HTERT RPE-1 (cell line): ENCODE data around the gene PCGF1.
"Not testable (repeated sequence)": the region's sequence is repeated elsewhere in the genome, so short reads cannot be mapped to it uniquely, and the experiment has no call there.

Source experiments
- in situ Hi-C: fragments of 300-500 bp; cut with MboI; formaldehyde crosslinking; loops from 4 replicates; pipeline ENCODE4 v1.14.3; 2020; ENCODE audit warnings: low sequenced_read_pairs

Gene PCGF1

DNA sequence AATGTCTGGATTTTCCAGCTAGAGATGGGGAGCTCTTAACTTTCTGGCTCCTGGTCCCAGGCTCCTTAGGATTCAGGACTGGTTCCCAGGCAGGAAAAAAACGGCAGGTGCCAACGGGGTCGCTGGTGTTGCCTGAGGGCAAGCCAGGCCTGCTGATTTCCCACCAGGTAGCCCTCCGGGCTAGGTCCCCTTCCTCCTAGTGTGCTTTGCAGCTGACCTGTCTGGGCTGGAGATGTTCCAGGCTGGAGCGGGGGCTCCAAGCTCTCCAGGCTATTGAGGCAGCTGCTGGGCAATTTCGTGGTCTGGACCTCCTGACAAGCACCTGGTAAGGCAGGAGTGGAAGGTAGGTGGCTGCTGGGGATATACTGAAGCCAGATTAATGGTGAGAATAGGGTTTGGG is 33.0 kb downstream of the PCGF1 start:
- in situ Hi-C loops = no loop called here

DNA sequence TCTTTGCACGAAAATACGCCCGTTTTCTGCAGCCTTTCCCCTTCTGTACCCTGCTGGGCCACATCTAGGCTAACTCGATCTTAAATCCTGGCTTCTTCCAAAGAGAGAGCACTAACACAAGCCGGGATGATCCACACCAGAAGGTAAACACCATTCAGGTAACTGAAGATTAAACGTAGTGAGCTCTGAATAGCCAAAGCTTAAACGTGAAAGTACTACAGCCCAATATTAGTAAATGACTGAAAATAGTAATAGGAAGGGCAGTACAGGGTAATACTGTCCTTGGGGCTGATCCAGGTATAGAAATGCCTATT is 34.6 kb downstream of the PCGF1 start:
- in situ Hi-C loops = no loop called here

DNA sequence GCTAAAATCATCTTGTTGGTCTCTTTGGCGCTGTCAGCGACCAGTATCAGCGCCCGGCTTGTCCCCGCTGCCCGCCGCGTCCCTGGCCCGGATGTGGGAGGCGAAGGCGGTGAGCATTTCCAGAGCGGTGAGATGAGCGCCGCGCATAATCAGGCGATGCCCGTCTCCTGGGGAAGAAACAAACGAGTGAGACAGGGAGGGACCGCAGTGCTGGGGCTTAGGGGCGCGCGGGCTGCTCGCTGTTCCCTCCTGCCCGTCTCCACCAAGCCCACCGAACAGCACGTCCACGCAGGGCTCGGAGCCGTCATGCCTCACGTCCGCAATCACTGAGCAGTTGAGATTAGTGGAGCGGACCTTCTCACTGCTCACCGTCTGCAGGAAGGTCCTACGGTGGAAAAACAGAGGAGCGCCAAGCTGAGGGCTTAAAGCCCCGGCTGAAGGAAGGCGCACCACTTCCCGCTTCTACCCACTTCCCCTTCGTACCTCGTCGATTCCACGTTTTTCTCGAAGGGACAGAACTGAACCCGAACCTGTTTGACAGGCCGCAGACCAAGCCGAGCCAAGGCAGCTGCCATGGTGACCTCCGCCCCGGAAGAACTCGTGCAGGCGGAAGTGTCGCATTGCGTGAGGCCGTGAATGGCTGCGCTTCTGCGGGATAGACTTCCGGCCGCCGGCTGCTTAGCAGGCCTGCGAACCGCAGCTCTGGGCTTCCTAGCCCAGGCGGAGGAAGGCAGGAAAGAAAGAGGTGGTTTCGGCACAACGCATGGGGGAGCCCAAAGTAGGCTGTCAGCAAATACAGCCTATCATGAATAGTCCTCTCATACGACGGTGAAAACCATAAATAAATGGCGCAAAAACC is 35.2 kb downstream of the PCGF1 start, which contains the start of gene MRPL53:
TSS of gene MRPL53 (minus strand) at position 595 of the 859 bp plus-strand sequence. CDS start at position 575, 20 bp downstream.
- in situ Hi-C loops = no loop called here

DNA sequence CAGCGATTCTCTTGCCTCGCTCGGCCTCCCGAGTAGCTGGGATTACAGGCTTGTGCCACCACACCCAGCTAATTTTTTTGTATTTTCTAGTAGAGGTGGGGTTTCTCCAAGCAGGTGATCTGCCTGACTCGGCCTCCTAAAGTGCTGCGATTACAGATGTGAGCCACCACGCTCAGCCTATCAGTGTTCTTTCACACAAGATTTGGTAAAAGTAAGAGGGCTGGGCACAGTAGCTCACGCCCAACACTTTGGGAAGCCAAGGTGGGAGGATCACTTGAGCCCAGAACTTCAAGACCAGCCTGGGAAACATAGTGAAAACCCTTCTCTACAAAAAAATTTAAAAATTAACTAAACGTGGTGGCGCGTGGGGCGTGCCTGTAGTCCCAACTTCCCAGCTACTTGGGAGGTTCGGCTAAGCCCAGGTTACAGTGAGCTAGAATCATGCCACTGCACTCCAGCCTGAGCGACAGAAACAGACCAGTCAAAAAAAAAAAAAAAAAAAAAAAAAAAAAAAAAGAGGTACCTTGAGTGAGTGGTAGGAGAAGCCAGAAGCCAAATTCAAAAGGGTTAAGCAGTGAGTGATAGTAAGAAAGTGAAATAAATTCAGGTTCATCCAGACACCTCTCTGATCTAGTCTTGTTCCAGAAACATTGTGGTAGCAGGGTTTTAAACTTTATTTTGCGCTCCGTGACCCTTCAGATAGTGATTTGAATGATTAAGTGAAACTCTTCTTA is 36.0 kb downstream of the PCGF1 start:
- in situ Hi-C loops = no loop called here

DNA sequence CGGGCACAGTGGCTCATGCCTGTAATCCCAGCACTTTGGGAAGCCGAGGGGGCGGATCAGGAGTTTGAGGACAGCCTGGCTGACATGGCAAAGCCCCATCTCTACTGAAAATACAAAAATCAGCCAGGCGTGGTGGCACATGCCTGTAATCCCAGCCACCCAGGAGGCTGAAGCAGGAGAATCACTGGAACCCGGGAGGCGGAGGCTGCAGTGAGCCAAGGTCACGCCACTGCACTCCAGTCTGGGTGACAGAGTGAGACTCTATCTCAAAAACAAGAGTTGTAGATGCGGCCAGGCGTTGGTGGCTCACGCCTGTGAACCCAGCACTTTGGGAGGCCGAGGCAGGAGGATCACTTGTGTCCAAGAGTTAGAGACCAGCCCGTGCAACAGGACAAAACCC is 36.8 kb downstream of the PCGF1 start:
- in situ Hi-C loops = not testable (repeated sequence)

DNA sequence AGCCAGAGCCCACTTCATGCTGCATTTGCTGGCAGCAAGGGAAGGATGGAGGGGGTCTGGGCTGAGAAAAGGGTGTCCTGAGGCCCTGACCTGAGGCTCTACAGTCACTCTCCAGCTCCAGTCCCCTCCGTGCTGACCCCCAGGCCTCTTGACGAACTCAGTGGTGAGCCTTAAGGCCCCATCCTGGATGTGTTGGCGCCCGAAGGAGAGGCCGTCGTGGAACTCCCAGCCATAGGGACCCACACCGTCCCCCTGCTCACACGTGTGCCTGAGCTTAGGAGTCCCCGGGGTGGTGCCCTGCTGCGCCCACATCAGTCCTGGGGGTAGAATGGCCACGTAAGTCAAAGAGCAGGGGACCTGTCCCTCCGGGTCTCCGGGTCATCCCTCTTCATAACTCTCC is 43.1 kb downstream of the PCGF1 start:
- in situ Hi-C loops = no loop called here

DNA sequence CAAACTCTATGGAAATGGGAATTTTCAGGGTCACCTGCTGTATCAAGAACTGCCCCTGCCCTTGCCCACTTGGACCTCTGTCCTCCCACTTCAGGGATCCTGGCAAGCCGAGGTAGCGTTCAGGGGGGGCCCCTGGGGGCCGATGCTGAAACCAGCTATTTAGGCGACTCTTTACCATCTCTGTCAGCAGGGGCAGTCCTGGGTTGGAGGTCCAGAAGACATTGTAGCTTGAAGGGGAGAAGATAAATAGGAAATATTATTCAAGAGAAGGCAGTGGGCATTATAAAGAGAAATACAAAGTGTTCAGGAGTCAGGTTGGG is 44.7 kb downstream of the PCGF1 start:
- in situ Hi-C loops = no loop called here

DNA sequence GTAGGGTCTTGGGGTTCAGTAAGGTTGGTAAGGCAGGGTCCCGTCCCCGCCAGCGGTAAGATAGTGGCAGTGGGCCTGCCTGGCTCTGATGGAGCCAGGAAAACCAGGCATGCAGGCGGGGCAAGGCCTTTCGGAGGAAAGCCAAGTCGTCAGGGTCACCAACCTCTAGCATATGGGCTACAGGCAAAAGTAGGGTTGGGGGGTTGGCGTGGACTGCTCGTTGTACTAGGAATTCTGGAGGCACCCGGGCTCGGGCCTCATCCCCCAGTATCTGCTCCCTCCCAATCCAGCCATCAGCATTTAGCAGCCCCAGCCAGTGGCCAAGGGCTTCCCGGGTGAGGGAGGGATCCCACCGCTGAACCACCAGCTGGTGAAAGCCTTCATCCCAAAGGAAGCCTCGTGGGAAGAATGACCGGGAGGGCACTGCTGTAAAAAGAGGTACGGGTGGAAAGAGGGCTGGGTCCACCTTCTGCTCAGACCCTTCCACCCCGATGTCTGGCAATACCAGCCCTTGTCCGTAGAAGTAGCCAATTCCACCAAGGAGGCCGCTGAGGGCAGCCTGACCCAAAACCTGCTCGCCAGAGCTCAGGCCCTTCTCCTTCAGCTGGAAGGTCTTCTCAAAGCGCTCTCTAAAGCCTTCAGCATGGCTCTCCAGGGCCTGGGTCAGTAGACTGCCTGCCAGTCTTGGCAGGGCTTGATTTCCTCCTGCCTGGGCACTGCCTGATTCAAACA is 45.3 kb downstream of the PCGF1 start:
- in situ Hi-C loops = no loop called here

DNA sequence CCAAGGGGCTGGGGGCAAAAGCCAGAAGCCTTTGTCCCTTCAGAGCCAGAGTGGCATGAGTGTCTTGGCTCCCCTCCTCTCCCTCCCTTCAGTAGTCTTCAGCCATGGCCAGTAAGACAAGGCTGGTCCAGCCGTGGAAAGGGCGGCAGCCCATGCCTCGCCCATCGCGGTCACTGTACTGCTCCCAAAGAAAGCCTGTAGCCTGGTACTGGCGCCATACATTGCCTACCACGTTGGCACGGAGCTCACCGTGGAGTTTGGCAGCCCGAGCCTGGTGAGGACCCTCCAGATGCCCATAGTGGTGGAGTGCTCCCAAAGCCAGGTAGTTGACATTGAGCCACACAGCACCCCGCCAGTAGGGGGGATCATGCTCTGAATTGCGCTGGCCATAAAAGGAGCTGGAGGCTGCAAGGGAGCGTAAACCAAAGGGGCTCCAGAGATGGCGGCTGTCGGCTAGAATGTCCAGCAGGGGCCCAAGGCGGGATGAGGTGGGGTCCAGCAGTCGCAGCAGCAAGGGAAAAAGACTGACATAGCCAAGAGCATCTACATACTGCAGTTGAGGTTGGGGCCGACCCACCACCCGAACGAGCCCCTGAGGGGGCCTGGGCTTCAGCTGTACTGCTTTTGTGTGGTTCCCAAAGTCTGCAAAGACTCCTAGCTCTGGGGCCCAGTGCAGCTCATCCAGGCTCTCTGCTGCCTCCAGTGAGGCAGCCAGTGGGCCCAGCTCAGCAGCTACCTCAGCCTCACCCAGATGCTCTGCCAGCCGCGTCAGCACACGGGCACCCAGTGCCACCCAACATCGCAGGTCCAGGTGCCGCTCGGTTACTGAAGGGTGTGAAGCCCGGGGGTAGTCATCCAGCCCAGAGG is 46.1 kb downstream of the PCGF1 start:
- in situ Hi-C loops = no loop called here

DNA sequence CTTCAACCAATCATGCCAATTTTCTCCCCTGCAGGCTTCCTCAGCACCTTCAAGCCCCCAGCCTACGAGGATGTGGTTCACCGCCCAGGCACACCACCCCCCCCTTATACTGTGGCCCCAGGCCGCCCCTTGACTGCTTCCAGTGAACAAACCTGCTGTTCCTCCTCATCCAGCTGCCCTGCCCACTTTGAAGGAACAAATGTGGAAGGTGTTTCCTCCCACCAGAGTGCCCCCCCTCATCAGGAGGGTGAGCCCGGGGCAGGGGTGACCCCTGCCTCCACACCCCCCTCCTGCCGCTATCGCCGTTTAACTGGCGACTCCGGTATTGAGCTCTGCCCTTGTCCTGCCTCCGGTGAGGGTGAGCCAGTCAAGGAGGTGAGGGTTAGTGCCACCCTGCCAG is 47.3 kb downstream of the PCGF1 start:
- in situ Hi-C loops = not testable (repeated sequence)

DNA sequence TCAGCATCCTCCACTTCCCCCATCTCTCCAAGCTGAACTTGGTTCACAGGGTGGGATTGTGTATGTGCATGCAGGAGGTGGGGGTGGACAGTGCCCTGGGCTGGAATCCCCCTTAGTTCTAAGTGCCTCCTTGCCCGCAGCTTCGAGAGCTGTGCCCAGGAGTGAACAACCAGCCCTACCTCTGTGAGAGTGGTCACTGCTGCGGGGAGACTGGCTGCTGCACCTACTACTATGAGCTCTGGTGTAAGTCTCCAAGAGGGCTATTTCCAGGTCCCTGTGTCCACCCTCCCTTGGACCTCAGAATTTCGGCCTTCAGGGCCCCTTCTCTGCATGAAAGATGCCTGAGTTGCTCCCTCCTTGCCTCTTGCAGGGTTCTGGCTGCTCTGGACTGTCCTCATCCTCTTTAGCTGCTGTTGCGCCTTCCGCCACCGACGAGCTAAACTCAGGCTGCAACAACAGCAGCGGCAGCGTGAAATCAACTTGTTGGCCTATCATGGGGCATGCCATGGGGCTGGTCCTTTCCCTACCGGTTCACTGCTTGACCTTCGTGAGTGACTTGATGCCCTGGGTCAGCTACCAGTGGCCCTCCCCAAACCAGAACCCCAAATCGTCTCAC is 47.9 kb downstream of the PCGF1 start:
- in situ Hi-C loops = not testable (repeated sequence)

DNA sequence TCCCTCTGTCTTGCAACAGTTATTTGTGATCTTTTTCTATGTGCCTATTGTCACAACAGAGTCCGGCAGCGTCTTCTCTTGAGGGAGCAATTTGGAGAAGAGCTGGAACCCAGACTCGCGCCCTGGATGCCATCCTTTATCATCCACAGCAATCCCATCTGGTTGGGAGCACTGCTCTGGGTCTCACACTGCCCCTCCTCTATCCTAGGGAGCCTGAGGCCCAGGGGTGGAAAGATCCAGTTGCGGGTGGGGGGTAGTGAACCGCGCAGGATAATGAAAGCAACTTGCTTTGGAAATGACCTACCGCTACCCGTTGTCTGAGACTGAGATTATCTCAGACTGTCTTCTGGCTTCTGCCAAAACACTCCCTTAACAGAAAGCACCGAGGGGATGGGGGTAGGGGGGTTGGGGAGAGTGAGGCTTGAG is 48.5 kb downstream of the PCGF1 start:
- in situ Hi-C loops = no loop called here

DNA sequence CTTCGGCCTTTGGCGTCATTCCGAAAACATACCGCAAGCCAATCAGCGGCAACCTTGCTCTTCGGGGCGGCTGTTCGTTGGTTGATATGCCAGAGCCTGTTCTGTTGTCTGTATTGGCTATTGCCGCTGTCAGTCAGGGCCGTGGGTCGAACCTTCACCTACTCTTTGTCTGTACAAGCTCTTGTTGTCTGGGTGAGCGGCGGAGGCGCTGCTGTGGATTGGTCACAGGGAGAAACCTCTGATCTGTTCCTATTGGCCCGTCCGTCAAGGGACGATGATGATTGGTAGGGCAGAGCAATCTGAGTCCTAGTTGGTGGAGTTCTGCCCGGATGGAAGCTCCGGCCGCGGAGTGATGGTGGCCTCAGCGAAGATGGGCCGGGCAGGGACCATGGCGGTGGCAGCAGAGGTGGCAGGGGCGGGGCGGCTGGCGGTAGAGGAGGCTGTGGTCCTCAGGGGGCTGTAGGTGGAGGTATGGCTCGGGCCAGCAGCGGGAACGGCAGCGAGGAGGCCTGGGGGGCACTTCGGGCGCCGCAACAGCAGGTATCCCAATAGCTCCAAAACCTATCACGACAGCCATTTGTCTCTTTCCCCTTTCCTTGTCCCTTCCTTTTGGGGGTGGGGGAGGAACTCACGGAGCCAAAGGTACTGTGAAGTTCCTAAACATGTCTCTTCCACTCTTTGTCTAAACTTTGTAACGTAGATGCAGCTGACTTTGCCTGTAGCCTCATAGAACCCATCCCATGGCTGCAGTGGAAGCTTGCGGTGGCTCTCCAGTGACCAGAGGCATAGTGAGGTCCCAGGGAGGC is 49.2 kb downstream of the PCGF1 start, which contains the start of gene WBP1:
TSS of gene WBP1 (plus strand) at position 307 of the 806 bp plus-strand sequence. CDS start at position 472, 165 bp downstream.
- in situ Hi-C loops = no loop called here

DNA sequence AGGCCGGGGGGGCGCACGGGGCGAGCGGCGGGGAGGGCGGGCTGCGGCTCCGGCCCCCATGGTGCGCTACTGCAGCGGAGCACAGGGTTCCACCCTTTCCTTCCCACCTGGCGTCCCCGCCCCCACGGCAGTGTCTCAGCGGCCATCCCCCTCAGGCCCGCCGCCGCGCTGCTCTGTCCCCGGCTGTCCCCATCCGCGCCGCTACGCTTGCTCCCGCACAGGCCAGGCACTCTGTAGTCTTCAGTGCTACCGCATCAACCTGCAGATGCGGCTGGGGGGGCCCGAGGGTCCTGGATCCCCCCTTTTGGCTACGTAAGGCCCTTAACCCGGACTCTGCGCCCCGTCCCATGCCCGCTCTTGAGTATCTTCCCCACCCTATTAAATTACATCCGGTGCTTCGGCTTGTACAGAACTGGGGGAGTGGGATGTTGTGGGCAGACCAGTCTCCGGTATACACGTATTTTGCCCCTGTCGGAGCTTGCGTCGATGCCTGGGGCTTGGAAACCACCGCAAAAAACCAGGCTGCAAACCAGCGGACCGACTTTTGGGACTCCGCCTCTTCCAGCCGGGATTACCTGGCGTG is 49.9 kb downstream of the PCGF1 start:
- in situ Hi-C loops = no loop called here

DNA sequence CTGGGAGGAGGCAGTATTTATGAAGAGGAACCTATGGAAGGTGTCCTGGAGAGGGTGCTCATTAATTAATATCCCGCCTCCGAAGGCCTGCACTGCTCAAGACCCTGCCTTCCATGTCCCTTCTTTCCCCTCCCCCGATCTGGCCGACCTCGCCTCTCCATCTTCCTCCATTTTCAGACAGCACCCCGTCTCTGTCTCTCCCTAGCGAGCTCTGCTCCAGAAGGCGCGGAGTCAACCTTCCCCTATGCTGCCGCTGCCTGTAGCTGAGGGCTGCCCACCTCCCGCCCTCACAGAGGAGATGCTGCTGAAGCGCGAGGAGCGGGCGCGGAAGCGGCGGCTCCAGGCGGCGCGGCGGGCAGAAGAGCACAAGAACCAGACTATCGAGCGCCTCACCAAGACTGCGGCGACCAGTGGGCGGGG is 50.4 kb downstream of the PCGF1 start:
- in situ Hi-C loops = no loop called here
